ENCODE results near the gene KRT10.
A peak's percentile ranks its signal among the peaks of the same experiment; 100 is the strongest.
"Not testable (repeated sequence)": the region's sequence is repeated elsewhere in the genome, so short reads cannot be mapped to it uniquely, and the experiment has no call there.

Gene KRT10

GRCh38 chr17:40833882-40834281, 11.5 kb upstream of the KRT10 start:
- DNase-seq, result no peak

- no peak for DNase-seq
Observed at GRCh38 chr17:40832840-40833239, 10.4 kb upstream of the KRT10 start.

DNA sequence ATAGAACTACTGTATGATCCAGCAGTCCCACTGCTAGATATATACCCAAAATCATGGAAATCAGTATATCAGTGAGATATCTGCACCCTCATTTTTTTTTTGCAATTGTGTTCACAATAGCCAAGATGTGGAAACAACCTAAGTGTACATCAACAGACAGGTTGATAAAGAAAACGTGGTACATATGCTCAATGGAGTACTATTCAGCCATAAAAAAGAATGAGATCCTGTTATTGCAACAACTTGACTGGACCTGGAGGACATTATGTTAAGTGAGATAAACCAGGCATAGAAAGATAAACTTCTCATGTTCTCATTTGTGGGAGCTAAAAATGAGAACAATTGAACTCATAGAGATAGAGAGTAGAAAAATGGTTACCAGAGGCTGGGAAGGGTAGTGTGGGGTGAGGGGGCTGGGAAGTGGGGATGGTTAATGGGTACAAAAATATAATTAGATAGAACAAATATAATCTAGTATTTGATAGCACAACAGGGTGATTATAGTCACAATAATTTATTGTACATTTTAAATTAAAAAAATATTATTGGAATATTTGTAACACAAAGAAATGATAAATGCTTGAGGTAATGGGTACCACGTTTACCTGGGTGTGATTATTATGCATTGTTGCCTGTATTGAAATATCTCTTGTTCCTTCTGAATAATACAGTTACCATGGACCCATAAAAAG, 7.8 kb upstream of the KRT10 start:
- no peak for DNase-seq

GRCh38 chr17:40828454-40829044, 6.1 kb upstream of the KRT10 start:
- DNase-seq, result no peak

DNA sequence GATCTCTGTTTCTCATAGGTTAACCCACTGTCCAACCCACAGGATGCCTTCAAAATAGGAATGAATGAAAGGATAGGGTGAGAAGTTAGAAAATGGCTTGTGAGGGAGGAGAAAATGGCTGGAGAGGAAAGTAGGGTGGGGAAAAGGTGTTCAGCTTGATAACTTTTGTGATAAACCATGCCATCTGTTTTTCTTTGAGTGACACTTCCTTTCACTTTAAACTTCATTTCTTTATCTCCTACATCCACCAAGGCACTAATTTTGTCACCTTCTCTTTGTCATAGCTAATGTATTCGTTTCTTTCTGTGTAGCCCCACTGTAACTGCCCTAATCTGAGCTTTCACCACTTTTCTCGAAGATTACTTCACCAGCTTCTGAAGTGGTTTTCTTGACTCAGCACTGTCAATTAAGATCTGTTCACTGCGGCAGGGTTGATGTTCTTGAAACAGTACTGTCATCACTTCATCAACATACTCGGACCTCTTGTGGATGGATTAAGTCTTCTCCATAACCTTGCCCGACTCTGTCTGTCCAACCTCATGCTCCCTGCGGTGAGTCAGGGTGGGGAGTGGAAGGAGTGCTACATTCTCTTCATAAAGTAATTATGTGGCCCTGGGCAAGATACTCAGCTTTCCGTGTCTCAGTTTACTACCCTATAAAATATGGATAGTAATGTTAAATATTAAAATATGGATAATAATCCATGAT, 5.5 kb upstream of the KRT10 start:
- DNase-seq, result no peak

DNA sequence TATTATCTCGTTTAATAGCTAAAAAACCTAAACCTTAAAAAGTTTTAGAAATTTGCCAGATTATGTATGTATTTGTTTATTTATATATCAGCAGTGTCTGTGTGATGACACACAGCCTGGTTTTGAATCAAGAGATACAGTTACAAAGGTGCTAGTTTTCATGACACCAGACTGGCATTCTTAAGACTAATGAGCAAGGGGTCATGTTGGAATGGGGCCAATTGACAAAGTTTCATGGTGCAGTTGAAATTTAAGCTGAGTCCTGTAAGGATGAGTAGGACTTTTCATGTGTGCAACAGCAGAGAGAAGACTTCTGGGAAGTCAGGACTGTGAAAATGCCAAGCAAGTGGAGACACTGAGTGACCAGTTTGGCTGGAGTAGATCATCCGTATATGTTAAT, 3.2 kb upstream of the KRT10 start:
- DNase-seq, result no peak

GRCh38 chr17:40824015-40824832, 1.8 kb upstream of the KRT10 start:
- DNase-seq, result no peak

DNA sequence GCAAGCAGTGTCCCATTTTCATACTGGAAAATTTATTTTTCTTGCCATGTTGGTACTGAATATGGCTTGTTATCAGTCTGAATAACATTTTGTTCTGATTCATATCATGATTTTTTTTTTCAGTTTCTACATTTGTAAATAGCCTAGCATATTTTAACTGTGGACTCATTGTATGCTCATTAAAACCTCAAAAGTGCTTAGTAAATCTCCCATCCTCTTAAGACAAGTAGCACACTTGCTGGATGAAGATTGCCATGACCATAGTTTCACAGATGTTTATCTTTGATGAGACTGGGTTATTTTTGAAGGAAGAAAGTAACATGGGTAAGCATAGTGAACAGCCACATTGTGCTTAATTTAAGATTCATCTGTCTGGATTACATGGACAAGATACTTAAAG, 878 bp downstream of the KRT10 start:
- no peak for DNase-seq

DNA sequence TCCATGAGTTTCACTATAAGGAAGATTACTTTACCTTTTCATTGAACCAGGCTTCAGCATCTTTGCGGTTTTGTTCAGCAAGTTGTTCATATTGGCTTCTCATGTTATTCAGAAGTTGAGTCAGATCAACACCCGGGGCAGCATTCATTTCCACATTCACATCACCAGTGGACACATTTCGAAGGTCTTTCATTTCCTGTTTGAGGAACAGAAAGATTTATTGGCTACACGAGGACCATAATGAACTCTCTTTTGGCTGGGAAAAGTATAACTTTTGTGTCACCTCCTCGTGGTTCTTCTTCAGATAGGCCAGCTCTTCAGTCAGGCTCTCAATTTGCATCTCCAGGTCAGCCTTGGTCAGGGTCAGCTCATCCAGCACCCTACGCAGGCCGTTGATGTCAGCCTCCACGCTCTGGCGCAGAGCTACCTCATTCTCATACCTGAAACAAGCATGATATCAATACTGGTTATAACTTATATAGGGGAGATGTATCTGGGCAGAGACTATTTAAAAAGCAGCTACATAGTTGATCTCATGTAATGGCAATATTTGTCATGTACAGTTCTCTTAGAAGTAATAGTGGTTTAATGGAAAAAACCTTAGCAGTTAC, 2.1 kb downstream of the KRT10 start:
- no peak for DNase-seq

DNA sequence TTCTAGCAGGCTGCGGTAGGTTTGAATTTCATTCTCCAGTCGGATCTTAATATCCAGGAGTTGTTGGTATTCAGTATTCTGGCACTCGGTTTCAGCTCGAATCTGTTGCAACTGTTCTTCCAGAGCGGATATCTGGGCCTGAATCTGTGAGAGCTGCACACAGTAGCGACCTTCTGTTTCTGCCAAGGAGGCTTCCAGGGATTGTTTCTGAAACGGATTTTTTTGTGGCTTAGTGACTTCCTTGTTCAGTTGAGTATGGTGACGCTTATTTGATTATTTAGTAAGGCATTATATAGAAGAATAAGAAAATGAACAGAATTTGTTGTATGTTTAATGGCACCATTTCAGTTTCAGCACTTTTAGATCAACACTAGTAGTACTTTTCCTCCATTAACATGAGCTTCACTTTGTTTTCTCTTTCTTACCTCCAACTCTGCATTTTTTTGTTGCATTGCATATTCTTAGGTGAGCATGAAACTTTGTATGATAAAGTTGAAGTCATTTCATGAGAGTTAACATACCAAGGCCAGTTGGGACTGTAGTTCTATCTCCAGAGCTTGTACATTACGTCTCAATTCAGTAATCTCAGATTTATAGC, 2.8 kb downstream of the KRT10 start:
- peak in 1 of 56 donors; percentile 1 for DNase-seq

DNA sequence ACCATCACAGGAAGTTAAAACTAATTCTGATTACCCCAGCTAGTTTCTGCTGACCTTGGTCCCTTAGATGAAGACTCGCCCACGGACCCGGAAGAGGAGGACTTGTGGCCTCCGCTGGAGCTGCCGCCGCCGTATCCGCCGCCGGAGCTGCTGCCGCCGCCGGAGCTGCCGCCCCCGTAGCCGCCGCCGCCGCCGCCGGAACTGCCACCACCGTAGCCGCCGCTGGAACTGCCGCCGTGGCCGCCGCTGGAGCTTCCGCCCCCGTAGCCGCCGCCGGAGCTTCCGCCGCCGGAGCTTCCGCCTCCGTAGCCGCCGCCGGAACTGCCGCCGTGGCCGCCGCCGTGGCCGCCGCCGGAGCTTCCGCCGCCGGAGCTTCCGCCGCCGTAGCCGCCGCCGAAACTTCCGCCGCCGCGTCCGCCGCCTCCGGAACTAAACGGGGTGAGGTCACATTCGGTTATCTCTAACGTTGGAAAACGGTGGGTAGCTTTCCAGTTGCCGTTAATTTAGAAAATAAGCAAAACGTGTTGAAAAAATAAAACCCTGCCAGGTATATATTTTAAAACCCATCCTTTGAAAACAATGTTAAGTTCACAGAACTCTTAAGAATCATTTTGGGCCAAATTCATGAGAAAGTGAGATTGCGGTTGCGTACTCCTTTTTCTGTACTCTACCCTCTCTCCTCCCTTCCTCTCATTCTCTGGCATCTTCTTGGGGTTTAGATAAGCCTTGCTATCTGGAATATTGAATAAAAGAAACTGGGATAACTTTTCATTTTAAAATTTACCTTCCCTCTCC, 3.5 kb downstream of the KRT10 start:
- peak in 53 of 56 donors; percentile 30 to 86 (median 65) for DNase-seq

GRCh38 chr17:40818343-40818732, 4.1 kb downstream of the KRT10 start:
- DNase-seq, result no peak

- no peak for DNase-seq
Observed at GRCh38 chr17:40817103-40817682, 5.2 kb downstream of the KRT10 start.

GRCh38 chr17:40816569-40816968, 5.8 kb downstream of the KRT10 start:
- no peak for DNase-seq

DNA sequence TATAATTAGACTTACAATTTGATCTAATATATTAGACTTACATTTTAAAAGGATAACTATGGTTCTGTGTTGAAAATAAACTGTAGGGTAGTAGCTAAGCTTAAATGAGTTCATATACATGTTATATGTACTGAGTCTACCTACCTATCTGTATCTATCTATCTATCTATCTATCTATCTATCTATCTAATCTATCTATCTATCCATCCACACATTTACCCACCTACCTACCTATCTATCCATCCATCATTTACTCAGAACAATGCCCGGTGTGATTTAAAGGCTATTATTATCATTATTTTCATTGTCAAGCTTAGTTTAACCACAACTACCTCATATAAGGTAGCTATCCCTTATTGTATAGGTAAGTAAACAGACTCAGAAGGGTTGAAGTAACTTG, 7.0 kb downstream of the KRT10 start:
- no peak for DNase-seq

DNA sequence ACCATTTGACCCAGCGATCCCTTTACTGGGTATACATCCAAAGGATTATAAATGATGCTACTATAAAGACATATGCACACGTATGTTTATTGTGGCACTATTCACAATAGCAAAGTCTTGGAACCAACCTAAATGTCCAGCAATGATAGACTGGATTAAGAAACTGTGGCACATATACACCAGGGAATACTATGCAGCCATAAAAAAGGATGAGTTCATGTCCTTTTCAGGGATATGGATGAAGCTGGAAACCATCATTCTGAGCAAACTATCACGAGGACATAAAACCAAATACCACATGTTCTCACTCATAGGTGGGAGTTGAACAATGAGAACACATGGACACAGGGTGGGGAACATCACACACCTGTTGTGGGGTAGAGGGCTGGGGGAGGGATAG, 7.8 kb downstream of the KRT10 start:
- DNase-seq, result not testable (repeated sequence)

GRCh38 chr17:40813804-40814203, 8.6 kb downstream of the KRT10 start:
- DNase-seq, result no peak

- DNase-seq, result no peak
Observed at GRCh38 chr17:40812639-40813038, 9.8 kb downstream of the KRT10 start.

- no peak for DNase-seq
Observed at GRCh38 chr17:40810494-40810893, 11.9 kb downstream of the KRT10 start.

All from nucleus accumbens (tissue), 56 donors.